ENCODE measurements around the gene COL25A1.
A peak's percentile ranks its signal among the peaks of the same experiment; 100 is the strongest.
"Not testable (repeated sequence)": the region's sequence is repeated elsewhere in the genome, so short reads cannot be mapped to it uniquely, and the experiment has no call there.

Gene COL25A1

DNA sequence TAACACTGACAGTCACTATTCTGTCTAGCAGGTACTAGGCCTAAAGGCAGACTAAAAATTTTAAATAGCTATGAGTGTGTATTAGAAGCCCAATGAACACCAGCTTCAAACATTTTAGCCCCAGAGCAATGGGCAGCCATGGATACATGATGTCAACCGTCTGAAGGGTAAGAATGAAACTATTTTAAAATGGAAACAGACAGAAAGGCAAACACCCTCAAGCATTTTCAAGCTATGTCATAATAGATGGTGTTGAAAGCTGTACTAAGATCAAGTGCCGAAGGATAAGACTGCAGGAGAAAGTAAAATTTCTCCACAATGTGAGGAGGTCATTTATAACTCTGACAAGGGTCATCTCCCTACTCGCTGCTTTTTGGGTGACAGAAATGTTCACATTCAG, 225.0 kb downstream of the COL25A1 start:
- H3K4me1 ChIP-seq (ENCODE audit: low read length): no peaks in the 10 kb centered on the region
- no peak overlapping the region for H3K4me3 ChIP-seq (ENCODE audit: low read length)
- H3K27me3 ChIP-seq (ENCODE audit: low read depth, low read length): no peaks in the 10 kb centered on the region
- no peak overlapping the region for H2AFZ ChIP-seq (ENCODE audit: low read depth, low read length)
- no peaks in the 10 kb centered on the region for H3K79me2 ChIP-seq (ENCODE audit: low read length)
- H4K20me1 ChIP-seq (ENCODE audit: insufficient read depth, low read length): no peaks in the 10 kb centered on the region
- TF ChIP-seq, protein P1, sequence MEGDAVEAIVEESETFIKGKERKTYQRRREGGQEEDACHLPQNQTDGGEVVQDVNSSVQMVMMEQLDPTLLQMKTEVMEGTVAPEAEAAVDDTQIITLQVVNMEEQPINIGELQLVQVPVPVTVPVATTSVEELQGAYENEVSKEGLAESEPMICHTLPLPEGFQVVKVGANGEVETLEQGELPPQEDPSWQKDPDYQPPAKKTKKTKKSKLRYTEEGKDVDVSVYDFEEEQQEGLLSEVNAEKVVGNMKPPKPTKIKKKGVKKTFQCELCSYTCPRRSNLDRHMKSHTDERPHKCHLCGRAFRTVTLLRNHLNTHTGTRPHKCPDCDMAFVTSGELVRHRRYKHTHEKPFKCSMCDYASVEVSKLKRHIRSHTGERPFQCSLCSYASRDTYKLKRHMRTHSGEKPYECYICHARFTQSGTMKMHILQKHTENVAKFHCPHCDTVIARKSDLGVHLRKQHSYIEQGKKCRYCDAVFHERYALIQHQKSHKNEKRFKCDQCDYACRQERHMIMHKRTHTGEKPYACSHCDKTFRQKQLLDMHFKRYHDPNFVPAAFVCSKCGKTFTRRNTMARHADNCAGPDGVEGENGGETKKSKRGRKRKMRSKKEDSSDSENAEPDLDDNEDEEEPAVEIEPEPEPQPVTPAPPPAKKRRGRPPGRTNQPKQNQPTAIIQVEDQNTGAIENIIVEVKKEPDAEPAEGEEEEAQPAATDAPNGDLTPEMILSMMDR (IDR thresholded peaks at IDR 0.05; ENCODE audit: low read depth, low read length): no peak
- TF ChIP-seq EZH2phosphoT487 (IDR thresholded peaks at IDR 0.05; ENCODE audit: low read depth): no peak
- H3K4me2 ChIP-seq (ENCODE audit: low read length): no peak overlapping the region
- H3K36me3 ChIP-seq (replicated peaks; ENCODE audit: low read depth, low read length): no peaks in the 10 kb centered on the region
- H3K9me3 ChIP-seq (ENCODE audit: insufficient read depth, low read length): no peaks in the 10 kb centered on the region
- no peak overlapping the region for H3K27ac ChIP-seq (ENCODE audit: low read length)
- H3K9ac ChIP-seq (ENCODE audit: low read length): no peak overlapping the region

DNA sequence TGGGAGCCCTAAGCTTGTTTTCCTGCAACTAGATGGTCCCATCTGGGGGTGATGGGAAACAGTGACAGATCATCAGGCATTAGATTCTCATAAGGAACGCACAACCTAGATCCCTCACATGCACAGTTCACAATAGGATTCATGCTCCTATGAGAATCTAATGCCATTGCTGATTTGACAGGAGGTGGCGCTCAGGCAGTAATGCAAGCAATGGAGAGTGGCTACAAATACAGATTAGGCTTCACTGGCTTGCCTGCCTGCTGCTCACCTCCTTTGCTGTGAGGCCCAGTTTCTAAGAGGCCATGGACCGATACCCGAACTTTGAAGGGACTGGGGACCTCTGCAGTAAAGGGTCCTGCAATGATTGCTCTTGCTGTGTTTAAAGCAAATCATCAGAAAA, 225.7 kb downstream of the COL25A1 start:
- not testable (repeated sequence) for H3K79me2 ChIP-seq (ENCODE audit: low read length); H3K4me1 ChIP-seq (ENCODE audit: low read length); H3K4me3 ChIP-seq (ENCODE audit: low read length); H4K20me1 ChIP-seq (ENCODE audit: insufficient read depth, low read length); H3K36me3 ChIP-seq (replicated peaks; ENCODE audit: low read depth, low read length); H3K9ac ChIP-seq (ENCODE audit: low read length); H3K4me2 ChIP-seq (ENCODE audit: low read length); H3K27me3 ChIP-seq (ENCODE audit: low read depth, low read length); H2AFZ ChIP-seq (ENCODE audit: low read depth, low read length); H3K27ac ChIP-seq (ENCODE audit: low read length); H3K9me3 ChIP-seq (ENCODE audit: insufficient read depth, low read length)
- TF ChIP-seq, protein P1 (IDR thresholded peaks at IDR 0.05; ENCODE audit: low read depth, low read length): peak; percentile 30

- H3K9me3 ChIP-seq (ENCODE audit: insufficient read depth, low read length): no peaks in the 10 kb centered on the region
- H3K27ac ChIP-seq (ENCODE audit: low read length): no peak overlapping the region
- H3K27me3 ChIP-seq (ENCODE audit: low read depth, low read length): no peaks in the 10 kb centered on the region
- no peak overlapping the region for H3K4me3 ChIP-seq (ENCODE audit: low read length)
- no peak overlapping the region for H2AFZ ChIP-seq (ENCODE audit: low read depth, low read length)
- no peaks in the 10 kb centered on the region for H3K4me1 ChIP-seq (ENCODE audit: low read length)
- no peak for TF ChIP-seq EZH2phosphoT487 (IDR thresholded peaks at IDR 0.05; ENCODE audit: low read depth)
- TF ChIP-seq, protein P1 (IDR thresholded peaks at IDR 0.05; ENCODE audit: low read depth, low read length): no peak
- H3K9ac ChIP-seq (ENCODE audit: low read length): no peak overlapping the region
- H3K36me3 ChIP-seq (replicated peaks; ENCODE audit: low read depth, low read length): no peaks in the 10 kb centered on the region
- no peaks in the 10 kb centered on the region for H4K20me1 ChIP-seq (ENCODE audit: insufficient read depth, low read length)
- H3K79me2 ChIP-seq (ENCODE audit: low read length): no peaks in the 10 kb centered on the region
- H3K4me2 ChIP-seq (ENCODE audit: low read length): no peak overlapping the region
Measured at GRCh38 chr4:109075621-109076020, 226.8 kb downstream of the COL25A1 start.

DNA sequence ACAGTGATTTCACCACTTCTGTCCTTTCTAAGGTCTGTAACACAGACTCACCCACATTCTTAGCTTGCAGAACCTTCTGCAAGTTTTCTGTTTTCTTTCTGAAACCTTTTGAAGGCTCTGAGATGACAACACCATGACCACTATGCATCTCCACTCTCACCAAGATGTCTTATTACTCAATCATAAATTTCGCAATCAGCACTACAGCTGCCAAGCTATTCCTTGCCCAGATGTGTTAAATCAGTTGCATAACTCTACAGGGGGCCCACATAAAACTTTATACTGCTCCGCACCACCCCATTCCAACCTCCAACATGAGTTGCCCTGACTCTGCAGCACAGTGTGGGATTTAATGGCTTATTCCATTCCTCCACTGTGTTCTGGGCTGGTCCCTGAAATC, 229.9 kb downstream of the COL25A1 start:
- Histone ChIP-seq H3K27me3 (ENCODE audit: low read depth, low read length) (no peaks in the 10 kb centered on the region), H3K9ac (ENCODE audit: low read length) (no peak overlapping the region), H3K4me3 (ENCODE audit: low read length) (no peak overlapping the region), H3K9me3 (ENCODE audit: insufficient read depth, low read length) (no peaks in the 10 kb centered on the region), H3K4me1 (ENCODE audit: low read length) (no peaks in the 10 kb centered on the region), H3K36me3 (replicated peaks; ENCODE audit: low read depth, low read length) (no peaks in the 10 kb centered on the region), H4K20me1 (ENCODE audit: insufficient read depth, low read length) (no peaks in the 10 kb centered on the region), H3K27ac (ENCODE audit: low read length) (no peak overlapping the region), H2AFZ (ENCODE audit: low read depth, low read length) (no peak overlapping the region), H3K79me2 (ENCODE audit: low read length) (no peaks in the 10 kb centered on the region), H3K4me2 (ENCODE audit: low read length) (no peak overlapping the region)
- TF ChIP-seq, protein P1 (IDR thresholded peaks at IDR 0.05; ENCODE audit: low read depth, low read length): no peak
- no peak for TF ChIP-seq EZH2phosphoT487 (IDR thresholded peaks at IDR 0.05; ENCODE audit: low read depth)

DNA sequence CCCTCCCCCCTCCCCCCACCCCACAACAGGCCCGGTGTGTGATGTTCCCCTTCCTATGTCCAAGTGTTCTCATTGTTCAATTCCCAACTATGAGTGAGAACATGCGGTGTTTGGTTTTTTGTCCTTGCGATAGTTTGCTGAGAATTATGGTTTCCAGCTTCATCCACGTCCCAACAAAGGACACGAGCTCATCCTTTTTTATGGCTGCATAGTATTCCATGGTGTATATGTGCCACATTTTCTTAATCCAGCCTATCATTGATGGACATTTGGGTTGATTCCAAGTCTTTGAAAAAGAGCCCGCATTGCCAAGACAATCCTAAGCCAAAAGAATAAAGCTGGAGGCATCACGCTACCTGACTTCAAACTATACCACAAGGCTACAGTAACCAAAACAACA, 231.8 kb downstream of the COL25A1 start:
- not testable (repeated sequence) for H3K36me3 ChIP-seq (replicated peaks; ENCODE audit: low read depth, low read length); H3K27me3 ChIP-seq (ENCODE audit: low read depth, low read length); H3K27ac ChIP-seq (ENCODE audit: low read length); H3K4me1 ChIP-seq (ENCODE audit: low read length); H4K20me1 ChIP-seq (ENCODE audit: insufficient read depth, low read length); H3K9ac ChIP-seq (ENCODE audit: low read length); H3K9me3 ChIP-seq (ENCODE audit: insufficient read depth, low read length); H3K79me2 ChIP-seq (ENCODE audit: low read length); H3K4me3 ChIP-seq (ENCODE audit: low read length); H3K4me2 ChIP-seq (ENCODE audit: low read length); H2AFZ ChIP-seq (ENCODE audit: low read depth, low read length)
